Lower lobe of right lung (tissue), 2 donors: Measurements from ENCODE around the gene APOBEC3A. TPM values are rescaled to one million over a fixed set of nuclear protein-coding genes. Genes with fewer than 3 reads are reported as not detected.

Source experiments
- ATAC-seq, 2 donors: fragments of 200-7000 bp; cut with Tn5 transposase; one replicate each; pipeline ENCODE4 v1.9.1; 2020 to 2022; ENCODE audit warnings: mild to moderate bottlenecking in 2 of 2, moderate library complexity in 2 of 2
- DNase-seq: peaks from one replicate; pipeline ENCODE4 v3.0.0-alpha.2; 2020
- H3K27ac ChIP-seq: fragments of 200-600 bp; one replicate; pipeline ENCODE4 v1.8.0; 2022
- H3K27me3 ChIP-seq: fragments of 200-600 bp; one replicate; pipeline ENCODE4 v1.8.0; 2022; ENCODE audit warnings: low read depth
- H3K36me3 ChIP-seq: fragments of 200-600 bp; one replicate; pipeline ENCODE4 v1.8.0; 2022; ENCODE audit warnings: mild to moderate bottlenecking
- H3K4me1 ChIP-seq: fragments of 200-600 bp; one replicate; pipeline ENCODE4 v1.8.0; 2022
- H3K4me3 ChIP-seq: fragments of 200-600 bp; one replicate; pipeline ENCODE4 v1.8.0; 2022; ENCODE audit warnings: mild to moderate bottlenecking
- H3K9me3 ChIP-seq: fragments of 200-600 bp; one replicate; pipeline ENCODE4 v1.8.0; 2022
- CTCF ChIP-seq: fragments of 200-600 bp; IDR thresholded peaks from one replicate; pipeline ENCODE4 v1.8.0; 2022; ENCODE audit warnings: antibody characterized with exemption, mild to moderate bottlenecking
- intact Hi-C: fragments of 100-400 bp; cut with DNase I; formaldehyde crosslinking; loops from one replicate; pipeline ENCODE4 v1.11.0; 2022
- long read RNA-seq: library from polyadenylated mRNA; unstranded; transcript quantifications from one replicate; pipeline ENCODE4 v2.0.0, GENCODE V29; 2021
- total RNA-seq: library from RNA; stranded (reverse); fragmentation: NEBNext Ultra II Directional; extraction: Animal tissue kit (Norgen Biotek cat#: 25700); gene quantifications from one replicate; pipeline ENCODE4 v1.2.1, GENCODE V29; 2021
- donor health status: DM: no; HTN: yes; CAD: no; lungs with severe emphysema.

The APOBEC3A gene
- total RNA-seq: 14.2 TPM
- long read RNA-seq, partial matches to known transcripts: 1 of 7 reads
- long read RNA-seq, other reads (novel, unspliced or antisense): 2 of 7 reads

- Histone ChIP-seq H3K4me3 (no peak within 1 kb of the TSS), H3K27ac (no peak within 1 kb of the TSS), H3K36me3 (no peaks in the 10 kb centered on the region), H3K27me3 (peaks cover 3% of the 10 kb centered on the region), H3K4me1 (peaks cover 14% of the 10 kb centered on the region), H3K9me3 (no peaks in the 10 kb centered on the region)
- ATAC-seq (peak; percentile 60 to 79), DNase-seq (peak; percentile 78)
- intact Hi-C loops: loop anchor here (10.0 kb wide), 1 partner anchor 48 kb away; no protein-coding TSS in a partner anchor
- TF ChIP-seq CTCF: no peak
Observed at GRCh38 chr22:38957046-38957770, at the start of gene APOBEC3A. Gene APOBEC3A, plus strand, starts transcription at chr22:38957609. Its CDS starts 83 bp downstream, at chr22:38957692.

DNA sequence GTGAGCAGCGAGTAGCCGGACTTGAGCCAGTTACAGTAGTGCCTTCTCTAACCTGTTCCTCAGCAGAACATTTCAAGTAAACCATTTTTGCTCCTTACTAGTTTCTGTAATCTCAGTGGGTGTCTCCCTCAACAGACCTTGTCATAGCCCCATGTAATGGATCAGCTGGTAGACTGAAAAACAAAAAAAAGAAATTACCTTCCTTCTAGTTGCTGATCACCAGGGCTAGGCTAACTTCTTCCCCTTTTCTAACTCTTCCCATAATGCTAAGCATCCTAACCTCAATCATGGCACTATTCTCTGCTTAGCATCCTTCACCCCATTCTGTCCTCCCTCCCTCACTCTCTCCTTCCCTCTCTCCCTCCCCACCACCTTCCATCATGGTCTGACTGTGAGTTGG lies 49.6 kb upstream of the APOBEC3A start:
- TF ChIP-seq CTCF: no peak
- Histone ChIP-seq H3K36me3 (no peaks in the 10 kb centered on the region), H3K27ac (no peak overlapping the region), H3K4me3 (no peak overlapping the region), H3K9me3 (no peaks in the 10 kb centered on the region), H3K4me1 (no peaks in the 10 kb centered on the region), H3K27me3 (peaks cover 12% of the 10 kb centered on the region)
- DNase-seq (no peak), ATAC-seq (no peak)
- intact Hi-C loops: no loop called here

GRCh38 chr22:38911434-38911833 lies 46.0 kb upstream of the APOBEC3A start:
- intact Hi-C loops: no loop called here
- Histone ChIP-seq H3K36me3 (no peaks in the 10 kb centered on the region), H3K9me3 (no peaks in the 10 kb centered on the region), H3K4me3 (no peak overlapping the region), H3K27ac (no peak overlapping the region), H3K4me1 (no peaks in the 10 kb centered on the region), H3K27me3 (peaks cover 12% of the 10 kb centered on the region)
- DNase-seq: no peak
- no peak for TF ChIP-seq CTCF
- ATAC-seq: no peak

GRCh38 chr22:38919631-38920190 lies 37.7 kb upstream of the APOBEC3A start:
- H3K4me1 ChIP-seq: peaks cover 27% of the 10 kb centered on the region
- intact Hi-C loops: no loop called here
- H3K4me3 ChIP-seq: no peak overlapping the region
- H3K9me3 ChIP-seq: no peaks in the 10 kb centered on the region
- H3K27me3 ChIP-seq: no peaks in the 10 kb centered on the region
- no peak for TF ChIP-seq CTCF
- DNase-seq: no peak
- ATAC-seq: no peak
- no peaks in the 10 kb centered on the region for H3K36me3 ChIP-seq
- H3K27ac ChIP-seq: no peak overlapping the region

GRCh38 chr22:38921120-38921519 lies 36.3 kb upstream of the APOBEC3A start:
- TF ChIP-seq CTCF: no peak
- Histone ChIP-seq H3K4me3 (no peak overlapping the region), H3K27me3 (no peaks in the 10 kb centered on the region), H3K27ac (no peak overlapping the region), H3K9me3 (no peaks in the 10 kb centered on the region), H3K36me3 (no peaks in the 10 kb centered on the region), H3K4me1 (peaks cover 35% of the 10 kb centered on the region)
- intact Hi-C loops: no loop called here
- ATAC-seq: no peak
- DNase-seq: peak; percentile 66
